Stimulated activated CD4-positive, alpha-beta T cell treated with anti-CD3 and anti-CD28 coated beads, TNF-alpha, amount 100 ng/mL, for 1 hour (primary cell): ENCODE measurements around the gene NOG.

ENCODE experiments used
- DNase-seq, 3 donors: peaks; one replicate each; pipeline ENCODE4 v3.0.0-alpha.2; 2020; ENCODE audit warnings: low read depth in 3 of 3, low spot score in 1 of 3

The NOG gene

GRCh38 chr17:56635641-56636040 lies 42.1 kb downstream of the NOG start:
- no peak for DNase-seq

DNA sequence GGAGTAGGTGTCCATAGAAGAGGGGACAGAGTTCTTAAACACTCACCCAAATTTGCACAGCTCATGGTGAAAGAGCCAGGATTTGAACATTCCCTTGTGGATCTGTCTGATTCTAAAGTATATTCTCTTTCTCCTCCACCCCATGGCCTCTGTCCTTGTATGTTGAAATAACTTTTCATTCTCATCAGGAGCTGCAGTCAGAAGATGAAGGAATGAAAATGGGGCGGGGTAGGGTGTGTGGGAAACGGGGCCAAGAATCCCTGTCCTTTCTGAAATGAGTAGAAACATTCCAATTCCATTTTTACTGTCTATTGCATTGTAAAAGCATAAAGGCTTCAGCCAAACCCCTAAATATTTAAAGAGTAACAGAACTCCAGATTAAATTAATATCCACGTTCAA lies 42.8 kb downstream of the NOG start:
- no peak for DNase-seq

DNA sequence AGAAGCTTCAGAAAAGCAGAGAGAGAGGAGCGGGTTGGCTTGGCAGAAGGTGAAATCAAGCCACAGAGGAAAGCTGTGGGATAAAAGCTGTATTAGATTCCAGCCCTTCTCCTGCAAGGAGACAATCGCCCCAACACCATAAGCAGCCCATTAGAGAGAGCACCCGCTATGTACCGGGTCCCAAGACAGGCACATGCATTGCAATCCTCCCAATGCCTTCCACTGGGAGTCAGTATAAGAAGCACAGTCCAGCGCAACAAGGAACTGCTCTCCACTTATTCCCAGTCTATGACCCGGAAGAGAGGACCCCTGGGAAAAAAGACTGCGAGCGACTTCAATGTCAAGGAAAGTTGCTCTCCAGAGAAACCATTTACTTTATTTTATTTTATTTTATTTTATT lies 43.8 kb downstream of the NOG start:
- DNase-seq: no peak

DNA sequence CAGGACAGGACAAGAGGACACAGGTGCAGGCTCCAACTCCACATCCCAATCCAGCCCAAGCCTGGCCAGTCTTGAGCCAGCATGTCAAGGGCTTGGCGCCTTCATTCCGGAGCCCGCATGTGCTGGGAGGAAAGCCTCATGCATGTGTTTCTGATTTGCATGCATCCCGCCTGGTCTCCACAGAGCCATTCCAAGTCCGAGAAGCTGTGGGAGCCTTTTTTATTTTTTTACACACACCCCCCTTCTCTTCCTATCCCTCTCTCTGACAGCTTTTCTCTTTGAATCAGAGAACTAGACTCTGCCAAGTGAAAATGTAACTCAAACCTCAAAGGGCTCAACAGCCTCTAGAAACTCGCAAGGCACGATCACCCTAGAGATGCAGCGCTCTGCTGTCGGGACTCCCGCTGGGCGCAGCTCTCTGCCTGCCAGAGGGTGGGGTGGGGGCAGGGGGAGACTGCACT lies 45.1 kb downstream of the NOG start:
- no peak for DNase-seq

DNA sequence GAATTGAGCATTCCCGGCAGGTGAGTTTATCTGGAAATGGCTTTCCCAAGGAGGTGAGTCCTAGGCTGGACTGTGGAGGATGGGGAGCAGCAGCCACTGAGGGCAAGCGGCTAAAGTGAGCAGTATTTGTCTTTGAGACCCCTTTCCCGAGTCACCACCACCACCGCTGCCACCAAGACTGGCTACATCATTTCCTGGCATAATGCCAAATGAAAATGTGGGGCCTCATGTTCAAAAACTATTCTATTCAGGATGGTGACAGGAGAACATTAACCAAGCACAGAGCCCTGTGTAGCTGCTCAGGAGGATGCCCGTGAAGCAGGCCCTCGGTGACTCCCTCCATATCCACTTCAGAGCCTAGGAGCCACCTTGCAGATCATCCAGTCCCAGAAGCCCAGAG lies 46.0 kb downstream of the NOG start:
- DNase-seq: no peak

DNA sequence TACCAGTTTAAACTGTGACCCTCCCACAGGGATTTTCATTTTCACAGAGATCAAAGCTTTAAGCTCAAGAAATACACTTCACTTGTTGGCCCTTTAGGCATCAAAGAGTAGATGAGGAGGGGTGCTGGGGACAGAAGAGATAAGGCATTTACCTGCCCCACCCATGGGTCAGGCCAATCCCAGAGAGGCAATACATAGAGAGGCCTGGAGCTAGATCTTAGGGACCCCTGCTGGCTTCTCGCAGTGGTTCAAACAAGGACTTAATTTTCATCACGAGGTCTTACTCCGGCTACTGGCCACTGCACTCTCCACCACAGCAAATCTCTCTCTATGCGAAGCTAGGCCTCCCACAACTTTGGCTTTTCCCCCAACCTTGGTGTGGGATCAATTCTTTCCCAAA lies 46.6 kb downstream of the NOG start:
- DNase-seq: no peak

DNA sequence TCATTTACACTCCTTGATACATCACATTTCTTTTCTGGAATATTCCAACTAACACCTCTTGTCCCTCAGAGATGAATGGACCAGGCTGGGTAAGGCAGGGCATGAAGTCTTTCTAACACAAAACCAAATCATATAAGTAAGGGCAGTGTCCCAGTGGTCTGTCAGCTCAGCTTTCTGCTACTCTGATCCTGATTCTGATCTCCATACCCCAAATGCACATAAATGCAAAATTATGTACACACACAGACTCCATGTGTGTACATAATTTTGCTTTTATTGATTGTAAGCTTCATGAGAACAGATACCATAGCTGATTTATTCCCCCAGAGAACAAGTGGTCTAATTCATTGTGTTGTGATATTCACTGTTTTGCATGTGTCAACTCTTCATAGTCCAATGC lies 47.9 kb downstream of the NOG start:
- no peak for DNase-seq

- no peak for DNase-seq
These were observed 48.4 kb downstream of the NOG start for GRCh38 chr17:56641894-56642293.

GRCh38 chr17:56642424-56642823 lies 48.9 kb downstream of the NOG start:
- no peak for DNase-seq
